Gastroesophageal sphincter (tissue), 4 donors: ENCODE data around the gene CFAP100. TPM values are rescaled to one million over a fixed set of nuclear protein-coding genes. Genes with fewer than 3 reads are reported as not detected.

Experiments
- ATAC-seq: fragments of 150-250 bp; one replicate; pipeline ENCODE4 v1.9.1; 2016; ENCODE audit warnings: mild to moderate bottlenecking, moderate library complexity
- H3K27ac ChIP-seq, 4 donors: fragments of 200-600 bp; sonication (generic) in 3 of 4; 1 replicate in 3 of 4; 2 replicates in 1 of 4; pipeline ENCODE4 v1.5.1; 2016 to 2019
- H3K27me3 ChIP-seq: fragments of 200-600 bp; sonication (generic); one replicate; pipeline ENCODE4 v1.5.1; 2019
- H3K36me3 ChIP-seq, 2 donors: fragments of 200-600 bp; sonication (generic); one replicate each; pipeline ENCODE4 v1.5.1; 2019; ENCODE audit warnings: control low read depth in 1 of 2
- H3K4me1 ChIP-seq, 3 donors: fragments of 200-600 bp; sonication (generic); 1 replicate in 2 of 3; 2 replicates in 1 of 3; pipeline ENCODE4 v1.5.1; 2016 to 2019; ENCODE audit warnings: control low read depth in 2 of 3
- H3K4me3 ChIP-seq, 2 donors: fragments of 200-600 bp; sonication (generic); one replicate each; pipeline ENCODE4 v1.5.1; 2019; ENCODE audit warnings: mild to moderate bottlenecking in 1 of 2, moderate library complexity in 1 of 2
- H3K9me3 ChIP-seq, 3 donors: fragments of 200-600 bp; sonication (generic); one replicate each; pipeline ENCODE4 v1.5.1; 2017 to 2019; ENCODE audit warnings: control low read depth in 2 of 3
- EP300 ChIP-seq: sonication (generic); formaldehyde crosslinking; IDR thresholded peaks from one replicate; pipeline ENCODE4 v1.6.1; 2017; ENCODE audit warnings: antibody characterized with exemption, mild to moderate bottlenecking
- POLR2A ChIP-seq, 2 donors: fragments of 450-650 bp; IDR thresholded peaks; one replicate each; pipeline ENCODE4 v1.6.1; 2017; ENCODE audit warnings: antibody characterized with exemption in 2 of 2, mild to moderate bottlenecking in 2 of 2, moderate library complexity in 1 of 2
- POLR2AphosphoS5 ChIP-seq: sonication (generic); formaldehyde crosslinking; IDR thresholded peaks from one replicate; pipeline ENCODE4 v1.6.1; 2017; ENCODE audit warnings: antibody characterized with exemption
- whole genome bisulfite sequencing, 2 donors: methylation state at CpG; one replicate each; pipeline ENCODE4 v1.1.5; 2018; ENCODE audit warnings: low coverage in 1 of 2; 5-methylcytosine and 5-hydroxymethylcytosine counted together
- total RNA-seq, 4 donors: library from RNA; depleted of rRNA; stranded (reverse); fragments of >200 nt; gene quantifications; one replicate each; pipeline ENCODE4 v1.1.0, GENCODE V29; 2016
- TF ChIP-seq, protein P1 (sequence below), 4 experiments: fragments of 200-600 bp in 2 of 4; fragments of 450-650 bp in 2 of 4; sonication (generic) in 1 of 4; IDR thresholded peaks; one replicate each; pipeline ENCODE4 v1.5.1; 2017 to 2019; ENCODE audit warnings: antibody characterized with exemption in 4 of 4, mild to moderate bottlenecking in 2 of 4, moderate library complexity in 2 of 4

Gene CFAP100
- total RNA-seq, 4 donors from 2014 or later, result not detected

GRCh38 chr3:126464494-126464893 is 69.8 kb downstream of the CFAP100 start:
- WGBS, 2 donors, result 17 to 59% methylated on average over 2 to 4 of the region's 4 CpGs
- H3K9me3 ChIP-seq, result no peaks in the 10 kb centered on the region
- H3K4me1 ChIP-seq, result peaks cover 0 to 49% (median 0%) of the 10 kb centered on the region in 3 donors
- no peak for ATAC-seq
- H3K27ac ChIP-seq, result no peak overlapping the region
- peaks cover 0 to 100% of the 10 kb centered on the region in 2 donors for H3K36me3 ChIP-seq
- TF ChIP-seq POLR2A (IDR thresholded peaks at IDR 0.05) (no peak), EP300 (no peak), POLR2AphosphoS5 (no peak)
- TF ChIP-seq, protein P1, sequence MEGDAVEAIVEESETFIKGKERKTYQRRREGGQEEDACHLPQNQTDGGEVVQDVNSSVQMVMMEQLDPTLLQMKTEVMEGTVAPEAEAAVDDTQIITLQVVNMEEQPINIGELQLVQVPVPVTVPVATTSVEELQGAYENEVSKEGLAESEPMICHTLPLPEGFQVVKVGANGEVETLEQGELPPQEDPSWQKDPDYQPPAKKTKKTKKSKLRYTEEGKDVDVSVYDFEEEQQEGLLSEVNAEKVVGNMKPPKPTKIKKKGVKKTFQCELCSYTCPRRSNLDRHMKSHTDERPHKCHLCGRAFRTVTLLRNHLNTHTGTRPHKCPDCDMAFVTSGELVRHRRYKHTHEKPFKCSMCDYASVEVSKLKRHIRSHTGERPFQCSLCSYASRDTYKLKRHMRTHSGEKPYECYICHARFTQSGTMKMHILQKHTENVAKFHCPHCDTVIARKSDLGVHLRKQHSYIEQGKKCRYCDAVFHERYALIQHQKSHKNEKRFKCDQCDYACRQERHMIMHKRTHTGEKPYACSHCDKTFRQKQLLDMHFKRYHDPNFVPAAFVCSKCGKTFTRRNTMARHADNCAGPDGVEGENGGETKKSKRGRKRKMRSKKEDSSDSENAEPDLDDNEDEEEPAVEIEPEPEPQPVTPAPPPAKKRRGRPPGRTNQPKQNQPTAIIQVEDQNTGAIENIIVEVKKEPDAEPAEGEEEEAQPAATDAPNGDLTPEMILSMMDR (IDR thresholded peaks at IDR 0.05), result no peak
- H3K4me3 ChIP-seq, result no peak overlapping the region
- no peaks in the 10 kb centered on the region for H3K27me3 ChIP-seq

DNA sequence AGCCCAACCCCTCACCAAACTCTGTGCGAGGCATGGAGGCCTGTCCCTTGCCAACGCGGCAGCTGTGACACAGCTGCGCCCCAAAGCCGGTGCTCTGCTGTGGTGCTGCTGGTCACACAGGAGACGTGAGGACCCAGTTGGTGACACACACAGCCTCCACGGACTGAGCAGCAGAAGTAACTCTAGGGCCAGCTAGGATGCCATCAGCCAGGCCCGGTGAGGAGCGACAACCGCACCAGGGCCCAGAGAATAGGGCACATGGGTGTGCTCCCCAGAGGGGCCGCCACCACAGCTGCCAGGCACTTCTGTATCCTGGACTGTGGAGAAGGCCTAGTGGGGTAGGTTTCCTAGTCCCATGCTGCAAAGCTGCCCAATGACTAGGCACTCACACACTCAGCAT is 70.3 kb downstream of the CFAP100 start:
- H3K27ac ChIP-seq, result no peak overlapping the region
- WGBS, 2 donors, result 93% methylated on average over 3 of the region's 11 CpGs; no CpG with 5 or more reads in 1 of the 2 donors
- peaks cover 0 to 100% of the 10 kb centered on the region in 2 donors for H3K36me3 ChIP-seq
- TF ChIP-seq, protein P1 (IDR thresholded peaks at IDR 0.05), result no peak
- TF ChIP-seq POLR2A (IDR thresholded peaks at IDR 0.05), result no peak
- TF ChIP-seq POLR2AphosphoS5, result no peak
- no peak for TF ChIP-seq EP300
- H3K4me1 ChIP-seq, result peaks cover 0 to 54% (median 0%) of the 10 kb centered on the region in 3 donors
- no peaks in the 10 kb centered on the region for H3K9me3 ChIP-seq
- no peak for ATAC-seq
- no peak overlapping the region for H3K4me3 ChIP-seq
- H3K27me3 ChIP-seq, result no peaks in the 10 kb centered on the region

DNA sequence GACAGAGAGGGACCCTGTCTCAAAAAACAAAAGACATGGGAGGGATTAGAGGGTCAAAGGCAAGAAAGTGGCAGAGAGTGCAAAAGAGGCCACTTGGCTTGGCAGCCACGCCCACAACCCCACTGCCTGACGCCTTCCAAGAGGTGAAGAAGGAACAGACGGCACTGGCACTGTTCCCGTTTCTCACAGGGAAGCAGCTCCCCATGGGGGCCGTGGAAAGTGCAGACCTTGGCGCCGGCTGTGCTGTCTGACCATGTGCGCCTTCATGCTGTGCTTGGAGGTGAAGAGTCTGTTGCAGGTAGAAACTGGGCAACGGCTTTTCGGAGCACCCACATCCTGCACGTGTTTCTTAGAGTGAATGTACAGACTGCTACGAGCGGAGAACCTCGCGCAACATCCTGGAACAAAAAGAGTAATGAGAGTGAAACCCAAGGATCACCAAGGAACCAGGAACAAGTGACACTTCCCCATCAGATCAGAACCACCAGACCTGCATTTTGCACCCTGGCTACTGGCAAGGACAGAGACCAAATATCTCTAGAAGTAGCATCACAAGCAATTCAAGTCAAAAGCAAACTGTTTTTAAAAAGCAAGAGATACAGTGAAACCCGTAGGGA is 71.3 kb downstream of the CFAP100 start:
- Histone ChIP-seq H3K4me1 (peaks cover 0 to 60% (median 0%) of the 10 kb centered on the region in 3 donors), H3K9me3 (no peaks in the 10 kb centered on the region), H3K27ac (no peak overlapping the region), H3K36me3 (peaks cover 0 to 100% of the 10 kb centered on the region in 2 donors), H3K27me3 (no peaks in the 10 kb centered on the region), H3K4me3 (no peak overlapping the region)
- TF ChIP-seq EP300 (no peak), POLR2A (IDR thresholded peaks at IDR 0.05) (no peak), POLR2AphosphoS5 (no peak)
- TF ChIP-seq, protein P1 (IDR thresholded peaks at IDR 0.05), result no peak
- 75 to 88% methylated on average over 4 to 10 of the region's 16 CpGs for WGBS, 2 donors
- no peak for ATAC-seq

- Histone ChIP-seq H3K27me3 (no peaks in the 10 kb centered on the region), H3K36me3 (peaks cover 0 to 95% of the 10 kb centered on the region in 2 donors), H3K27ac (no peak overlapping the region), H3K9me3 (no peaks in the 10 kb centered on the region), H3K4me3 (no peak overlapping the region), H3K4me1 (peaks cover 0 to 70% (median 3%) of the 10 kb centered on the region in 3 donors)
- ATAC-seq, result no peak
- TF ChIP-seq POLR2A (IDR thresholded peaks at IDR 0.05) (no peak), EP300 (no peak), POLR2AphosphoS5 (no peak)
- TF ChIP-seq, protein P1 (IDR thresholded peaks at IDR 0.05), result no peak
- 50 to 78% methylated on average over 6 to 13 of the region's 19 CpGs for WGBS, 2 donors
These were observed 72.3 kb downstream of the CFAP100 start for GRCh38 chr3:126466886-126467610.
